HG02981 (cell line): ENCODE results near the gene BLMH.

Experiments used
- ATAC-seq: cut with Tn5 transposase; IDR thresholded peaks from one replicate; pipeline ENCODE4 v1.9.1; 2021; ENCODE audit warnings: mild to moderate bottlenecking, moderate library complexity; ENCODE audit not compliant: unreplicated experiment

The BLMH gene

GRCh38 chr17:30253312-30253711 is 38.4 kb downstream of the BLMH start:
- ATAC-seq: no peak

GRCh38 chr17:30251931-30252330 is 39.8 kb downstream of the BLMH start:
- ATAC-seq: no peak

GRCh38 chr17:30249460-30249859 is 42.3 kb downstream of the BLMH start:
- ATAC-seq: no peak

GRCh38 chr17:30248786-30249185 is 43.0 kb downstream of the BLMH start:
- ATAC-seq: no peak

- ATAC-seq: no peak
These were observed 45.3 kb downstream of the BLMH start for GRCh38 chr17:30246460-30246859.

- no peak for ATAC-seq
These were observed 46.8 kb downstream of the BLMH start for GRCh38 chr17:30244853-30245385.

- no peak for ATAC-seq
These were observed 48.2 kb downstream of the BLMH start for GRCh38 chr17:30243568-30243967.

- no peak for ATAC-seq
These were observed 48.7 kb downstream of the BLMH start for GRCh38 chr17:30243002-30243401.

GRCh38 chr17:30241051-30241450 is 50.7 kb downstream of the BLMH start:
- ATAC-seq: no peak

GRCh38 chr17:30240177-30240576 is 51.6 kb downstream of the BLMH start:
- ATAC-seq: no peak

- ATAC-seq: no peak
These were observed 52.7 kb downstream of the BLMH start for GRCh38 chr17:30239089-30239462.

GRCh38 chr17:30238387-30239088 is 53.2 kb downstream of the BLMH start:
- no peak for ATAC-seq

- ATAC-seq: no peak
These were observed 53.8 kb downstream of the BLMH start for GRCh38 chr17:30238003-30238344.

- no peak for ATAC-seq
These were observed 54.3 kb downstream of the BLMH start for GRCh38 chr17:30237296-30238002.

- ATAC-seq: no peak
These were observed 55.0 kb downstream of the BLMH start for GRCh38 chr17:30236766-30237165.

GRCh38 chr17:30236297-30236624 is 55.5 kb downstream of the BLMH start:
- ATAC-seq: no peak

GRCh38 chr17:30235386-30236296 is 56.1 kb downstream of the BLMH start, which contains the start of gene SLC6A4:
Gene SLC6A4, minus strand, starts transcription at chr17:30235697. Its CDS starts 13,739 bp downstream, at chr17:30221958.
- peak; percentile 11 for ATAC-seq

GRCh38 chr17:30234964-30235363 is 56.8 kb downstream of the BLMH start:
- ATAC-seq: peak; percentile 55

GRCh38 chr17:30234296-30234695 is 57.4 kb downstream of the BLMH start:
- no peak for ATAC-seq

- no peak for ATAC-seq
These were observed 58.8 kb downstream of the BLMH start for GRCh38 chr17:30232824-30233427.
